Measurements from ENCODE around the gene MACROD2. TPM values are rescaled to one million over a fixed set of nuclear protein-coding genes. Genes with fewer than 3 reads are reported as not detected.

Gene MACROD2
- total RNA-seq, 1 experiment from 2014 or later: 3.7 TPM

- Histone ChIP-seq H3K9me2 (ENCODE audit: insufficient read depth) (no peaks in the 10 kb centered on the region), H3K4me3 (replicated peaks in 1 of 2; ENCODE audit: low read depth in 1 of 2, low read length in 2 of 2) (no peak overlapping the region), H3K9me3 (ENCODE audit: control insufficient read depth in 1 of 2, insufficient read depth in 1 of 2, low read depth in 1 of 2, low read length in 2 of 2) (peaks cover 4 to 9% of the 10 kb centered on the region in 2 experiments; a peak in 2 of 4 replicates), H2AFZ (ENCODE audit: low read depth, low read length, poor library complexity, severe bottlenecking) (no peak overlapping the region), H3K27me3 (ENCODE audit: insufficient read depth, low read length) (no peaks in the 10 kb centered on the region), H3K4me1 (ENCODE audit: control insufficient read depth in 1 of 2, insufficient read depth in 2 of 2, low read length in 2 of 2) (no peaks in the 10 kb centered on the region), H3K9ac (ENCODE audit: low read length) (no peak overlapping the region), H3K36me3 (ENCODE audit: control insufficient read depth in 1 of 2, insufficient read depth in 2 of 2, low read length in 2 of 2) (no peaks in the 10 kb centered on the region), H4K20me1 (ENCODE audit: insufficient read depth) (no peaks in the 10 kb centered on the region), H3K4me2 (ENCODE audit: low read length) (no peak overlapping the region), H3K27ac (ENCODE audit: low read depth, low read length) (no peak overlapping the region), H3K79me2 (ENCODE audit: insufficient read depth, low read length) (no peaks in the 10 kb centered on the region)
- TF ChIP-seq FOSL1 (IDR thresholded peaks at IDR 0.05; ENCODE audit: low read depth) (no peak), SP1 (IDR thresholded peaks at IDR 0.05; ENCODE audit: low read depth) (no peak), CBX3 (IDR thresholded peaks at IDR 0.05; ENCODE audit: low read depth) (no peak), CEBPB (IDR thresholded peaks at IDR 0.05; ENCODE audit: low read depth) (no peak), ZNF274 (IDR thresholded peaks at IDR 0.05; ENCODE audit: low read depth, low read length) (no peak), CTCF (IDR thresholded peaks at IDR 0.05 in 2 of 3, conservative IDR thresholded peaks at IDR 0.05 in 1 of 3; ENCODE audit: borderline replicate concordance in 1 of 3, insufficient read depth in 1 of 3, low read depth in 2 of 3, low read length in 2 of 3) (no peak), EZH2 (IDR thresholded peaks at IDR 0.05) (no peak), SRF (IDR thresholded peaks at IDR 0.05; ENCODE audit: low read depth) (no peak), JUND (IDR thresholded peaks at IDR 0.05) (no peak), POLR2AphosphoS5 (IDR thresholded peaks at IDR 0.05; ENCODE audit: low read depth, low read length) (no peak)
- DNase-seq (ENCODE audit: low read depth, low spot score) (no peak), ATAC-seq (no peak)
- intact Hi-C loops (cut with micrococcal nuclease): no loop called here
- ChIA-PET RAD21 (ENCODE audit: low non-redundant PET in 1 of 2, low total read pairs in 2 of 2, uncharacterized antibody in 2 of 2, unreplicated experiment in 2 of 2) (no interaction called here), CTCF (no interaction called here), POLR2A (no interaction called here)
- BruUV-seq (replicated peaks): no TSS peak
These were observed 1708.0 kb downstream of the MACROD2 start for GRCh38 chr20:15703171-15703911.

Data from HCT116 (cell line).